Esophagus muscularis mucosa (tissue), 4 donors: ENCODE results near the gene NTN3. TPM values are rescaled to one million over a fixed set of nuclear protein-coding genes. Genes with fewer than 3 reads are reported as not detected.
A peak's percentile ranks its signal among the peaks of the same experiment; 100 is the strongest.

Experiments used
- DNase-seq: peaks from one replicate; pipeline ENCODE4 v3.0.0-alpha.2; 2017; ENCODE audit errors: extremely low spot score
- H3K27ac ChIP-seq, 4 donors: fragments of 200-600 bp; sonication (generic); replicated peaks in 1 of 4; 1 replicate in 3 of 4; 2 replicates in 1 of 4; pipeline ENCODE4 v1.5.1; 2016 to 2019; ENCODE audit warnings: mild to moderate bottlenecking in 1 of 4
- H3K27me3 ChIP-seq, 4 donors: fragments of 200-600 bp; sonication (generic); one replicate each; pipeline versions ENCODE4 v1.5.1 to v1.6.0; 2016 to 2019
- H3K36me3 ChIP-seq, 4 donors: fragments of 200-600 bp; sonication (generic); one replicate each; pipeline ENCODE4 v1.5.1; 2016 to 2019
- H3K4me1 ChIP-seq, 4 donors: fragments of 200-600 bp; sonication (generic); one replicate each; pipeline ENCODE4 v1.5.1; 2016 to 2019
- H3K4me3 ChIP-seq, 4 donors: fragments of 200-600 bp; sonication (generic); 1 replicate in 2 of 4; 2 replicates in 2 of 4; pipeline ENCODE4 v1.5.1; 2016 to 2019; ENCODE audit warnings: mild to moderate bottlenecking in 4 of 4, moderate library complexity in 1 of 4
- H3K9me3 ChIP-seq, 4 donors: fragments of 200-600 bp; sonication (generic); 1 replicate in 3 of 4; 2 replicates in 1 of 4; pipeline ENCODE4 v1.5.1; 2016 to 2019
- EP300 ChIP-seq: sonication (generic); formaldehyde crosslinking; IDR thresholded peaks from one replicate; pipeline ENCODE4 v1.6.1; 2017; ENCODE audit warnings: antibody characterized with exemption
- POLR2A ChIP-seq: fragments of 450-650 bp; IDR thresholded peaks from one replicate; pipeline ENCODE4 v1.6.1; 2017; ENCODE audit warnings: antibody characterized with exemption, moderate library complexity, mild to moderate bottlenecking, low read depth
- POLR2AphosphoS5 ChIP-seq, 2 donors: sonication (generic); formaldehyde crosslinking; IDR thresholded peaks; one replicate each; pipeline ENCODE4 v1.6.1; 2017; ENCODE audit warnings: antibody characterized with exemption in 2 of 2
- WGBS: methylation state at CpG from one replicate; pipeline ENCODE4 v1.1.5; 2018; 5-methylcytosine and 5-hydroxymethylcytosine counted together
- intact Hi-C: fragments of 100-400 bp; cut with DNase I; formaldehyde crosslinking; loops from one replicate; pipeline ENCODE4 v1.15.1; 2023
- total RNA-seq, 4 donors: library from RNA; depleted of rRNA; stranded (reverse); fragments of >200 nt; gene quantifications; one replicate each; pipeline versions ENCODE4 v1.1.0 to v1.2.1, GENCODE V29; 2016
- TF ChIP-seq, protein P1 (sequence below), 3 experiments: fragments of 200-600 bp in 2 of 3; fragments of 450-650 bp in 1 of 3; sonication (generic) in 2 of 3; IDR thresholded peaks; one replicate each; pipeline ENCODE4 v1.5.1; 2017 to 2019; ENCODE audit warnings: antibody characterized with exemption in 3 of 3, mild to moderate bottlenecking in 2 of 3, moderate library complexity in 1 of 3

Gene NTN3
- total RNA-seq, 4 donors from 2014 or later: 0.19 to 0.42 (median 0.29) TPM; not detected in 1

DNA sequence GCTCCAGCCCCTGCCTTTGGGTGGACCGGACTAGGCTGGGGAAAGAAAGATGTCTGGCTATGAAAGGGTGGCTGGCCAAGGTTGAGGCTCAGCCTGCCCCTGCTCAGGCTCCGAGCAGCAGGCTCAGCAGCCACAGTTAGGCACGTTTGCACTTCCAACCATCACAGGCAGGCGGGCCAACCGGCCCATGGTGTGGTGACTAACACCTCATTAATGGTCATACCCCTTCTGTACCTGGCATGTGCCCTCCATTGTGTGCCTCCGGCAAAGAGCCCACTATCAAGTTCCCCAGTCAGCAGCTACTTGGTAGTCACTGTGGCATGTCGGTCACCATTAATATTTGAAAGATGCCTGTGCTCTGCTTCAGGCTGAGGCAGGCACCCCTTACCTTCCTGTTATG, 10.6 kb downstream of the NTN3 start:
- no peak for TF ChIP-seq EP300
- no peak for TF ChIP-seq POLR2A
- WGBS: 80% methylated on average over 7 of the region's 7 CpGs
- peaks cover 16 to 45% (median 31%) of the 10 kb centered on the region in 4 donors for H3K4me1 ChIP-seq
- DNase-seq: no peak
- H3K27me3 ChIP-seq: no peaks in the 10 kb centered on the region
- H3K27ac ChIP-seq: peak overlapping the region in 1 of 4 donors; percentile 85
- H3K9me3 ChIP-seq: no peaks in the 10 kb centered on the region
- H3K36me3 ChIP-seq: peaks cover 0 to 9% (median 2%) of the 10 kb centered on the region in 4 donors
- H3K4me3 ChIP-seq: no peak overlapping the region
- intact Hi-C loops: no loop called here

DNA sequence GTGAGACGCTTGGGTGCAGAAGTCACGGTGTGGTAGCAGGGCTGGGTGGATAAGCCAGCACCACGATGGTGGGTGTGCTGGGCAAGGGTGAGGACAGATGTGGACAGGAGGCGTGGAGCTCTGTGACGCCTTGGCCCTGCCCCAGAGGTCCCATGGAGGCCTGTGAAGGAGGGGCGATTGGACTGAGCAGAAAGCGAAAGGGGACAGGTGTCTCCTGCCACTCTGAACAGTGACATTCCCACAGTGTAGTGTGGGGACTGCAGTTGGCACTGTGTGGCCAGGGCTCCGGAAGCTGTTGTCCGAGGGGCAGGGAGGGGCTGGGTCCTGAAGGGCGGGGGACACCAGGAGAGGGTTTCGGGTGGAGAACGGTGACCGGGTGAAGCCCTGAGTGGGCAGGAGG, 11.2 kb downstream of the NTN3 start:
- 69% methylated on average over 13 of the region's 13 CpGs for whole genome bisulfite sequencing
- intact Hi-C loops: no loop called here
- no peak for DNase-seq
- Histone ChIP-seq H3K27ac (peak overlapping the region; percentile 77 to 85 (median 84)), H3K9me3 (no peaks in the 10 kb centered on the region), H3K4me3 (peak overlapping the region; percentile 34 to 47 (median 39)), H3K4me1 (peaks cover 21 to 50% (median 35%) of the 10 kb centered on the region in 4 donors), H3K36me3 (peaks cover 0 to 9% (median 2%) of the 10 kb centered on the region in 4 donors), H3K27me3 (no peaks in the 10 kb centered on the region)
- TF ChIP-seq, protein P1, sequence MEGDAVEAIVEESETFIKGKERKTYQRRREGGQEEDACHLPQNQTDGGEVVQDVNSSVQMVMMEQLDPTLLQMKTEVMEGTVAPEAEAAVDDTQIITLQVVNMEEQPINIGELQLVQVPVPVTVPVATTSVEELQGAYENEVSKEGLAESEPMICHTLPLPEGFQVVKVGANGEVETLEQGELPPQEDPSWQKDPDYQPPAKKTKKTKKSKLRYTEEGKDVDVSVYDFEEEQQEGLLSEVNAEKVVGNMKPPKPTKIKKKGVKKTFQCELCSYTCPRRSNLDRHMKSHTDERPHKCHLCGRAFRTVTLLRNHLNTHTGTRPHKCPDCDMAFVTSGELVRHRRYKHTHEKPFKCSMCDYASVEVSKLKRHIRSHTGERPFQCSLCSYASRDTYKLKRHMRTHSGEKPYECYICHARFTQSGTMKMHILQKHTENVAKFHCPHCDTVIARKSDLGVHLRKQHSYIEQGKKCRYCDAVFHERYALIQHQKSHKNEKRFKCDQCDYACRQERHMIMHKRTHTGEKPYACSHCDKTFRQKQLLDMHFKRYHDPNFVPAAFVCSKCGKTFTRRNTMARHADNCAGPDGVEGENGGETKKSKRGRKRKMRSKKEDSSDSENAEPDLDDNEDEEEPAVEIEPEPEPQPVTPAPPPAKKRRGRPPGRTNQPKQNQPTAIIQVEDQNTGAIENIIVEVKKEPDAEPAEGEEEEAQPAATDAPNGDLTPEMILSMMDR (IDR thresholded peaks at IDR 0.05): no peak
- TF ChIP-seq POLR2A (no peak), EP300 (no peak), POLR2AphosphoS5 (IDR thresholded peaks at IDR 0.05) (no peak)

DNA sequence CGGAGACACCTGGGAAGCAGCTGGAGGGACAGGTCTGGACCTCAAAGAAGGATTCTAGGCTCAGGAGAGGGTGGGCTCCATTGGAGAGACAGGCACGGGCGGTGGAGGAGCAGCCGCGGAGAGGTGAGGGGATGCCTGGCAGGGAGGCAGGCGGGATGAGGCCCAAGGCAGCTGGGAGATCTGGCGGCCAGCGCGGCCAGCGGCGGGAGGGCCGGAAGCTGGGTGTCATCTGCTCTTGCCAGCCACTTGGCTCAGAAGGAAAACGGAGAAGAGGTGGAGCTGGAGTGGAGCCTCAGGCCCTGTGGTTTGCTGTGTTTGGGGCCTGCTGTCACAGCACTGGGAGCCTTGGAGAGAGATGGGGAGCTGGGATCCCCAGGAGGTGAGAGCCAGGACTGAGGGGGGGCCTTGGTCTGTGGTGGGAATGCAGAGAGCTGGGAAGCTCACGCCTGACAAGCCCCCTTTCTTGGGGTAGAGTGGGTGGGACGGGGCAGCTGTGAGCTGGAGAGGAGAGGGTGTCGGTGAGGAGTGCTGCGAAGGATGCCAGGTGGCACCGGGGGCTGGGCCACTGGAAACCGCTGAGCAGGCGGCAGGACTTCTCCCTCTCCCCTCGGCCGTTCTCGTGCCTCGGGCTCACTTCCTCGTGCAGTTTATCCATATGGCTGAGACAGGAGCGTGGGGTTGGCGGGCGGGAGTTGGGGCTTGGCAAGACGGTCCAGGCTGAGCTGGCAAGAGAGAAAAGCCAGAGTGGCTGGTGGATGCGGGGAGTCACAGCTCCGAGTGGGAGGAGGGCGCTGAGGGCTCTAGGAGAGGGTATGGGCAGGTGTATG, 11.8 kb downstream of the NTN3 start:
- no peaks in the 10 kb centered on the region for H3K9me3 ChIP-seq
- H3K27ac ChIP-seq: peak overlapping the region; percentile 77 to 85 (median 84)
- H3K27me3 ChIP-seq: no peaks in the 10 kb centered on the region
- peaks cover 23 to 51% (median 37%) of the 10 kb centered on the region in 4 donors for H3K4me1 ChIP-seq
- WGBS: 49% methylated on average over 28 of the region's 32 CpGs
- TF ChIP-seq POLR2AphosphoS5 (IDR thresholded peaks at IDR 0.05) (peak; percentile 39 to 66), EP300 (no peak)
- H3K36me3 ChIP-seq: peaks cover 0 to 9% (median 2%) of the 10 kb centered on the region in 4 donors
- no peak for DNase-seq
- H3K4me3 ChIP-seq: peak overlapping the region; percentile 34 to 47 (median 39)
- intact Hi-C loops: no loop called here

DNA sequence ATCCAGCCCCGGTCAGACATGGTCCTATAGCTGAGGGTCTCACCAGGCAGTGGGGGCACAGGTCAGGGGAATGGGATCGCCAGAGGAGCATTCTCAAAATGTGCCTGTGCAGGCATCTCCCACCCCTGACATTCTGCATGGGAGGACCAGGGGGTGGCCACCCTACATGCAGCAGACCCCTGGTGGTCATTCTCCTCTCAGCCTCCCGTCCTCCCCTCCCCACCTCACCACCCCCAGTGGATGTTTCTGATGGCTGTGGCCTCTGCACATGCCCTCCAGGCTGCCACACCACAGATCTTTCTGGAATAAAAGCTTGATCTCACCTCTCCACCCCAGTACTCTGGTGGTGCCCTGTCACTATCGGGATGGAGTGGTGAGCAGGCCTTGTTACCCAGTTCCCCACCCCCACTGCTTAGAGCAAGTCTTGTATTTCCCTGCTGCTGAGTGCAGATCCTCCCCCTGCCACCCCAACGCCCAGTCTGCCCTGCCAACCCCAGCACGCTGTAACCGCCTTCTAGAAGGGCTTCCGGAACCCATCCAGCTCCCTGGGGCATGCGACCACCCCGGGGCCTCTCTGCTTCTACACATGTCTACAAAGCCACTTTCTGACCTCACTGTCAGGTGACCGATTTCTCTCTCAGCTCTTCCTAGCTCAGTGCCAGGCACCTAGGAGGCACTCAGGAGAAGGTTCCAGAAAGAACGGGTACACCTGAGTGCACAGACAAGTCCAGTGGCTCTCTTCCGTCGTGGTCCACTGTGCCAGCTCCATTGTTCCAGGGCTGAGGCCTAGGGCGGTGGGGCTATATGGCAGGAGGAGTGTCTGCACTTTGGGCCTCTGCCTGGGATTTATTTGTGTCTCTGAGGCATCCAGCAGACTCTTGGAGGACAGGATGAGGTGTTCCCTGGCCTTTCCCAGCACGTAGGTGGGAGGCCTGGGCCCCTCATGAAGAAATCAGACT, 13.1 kb downstream of the NTN3 start:
- H3K27ac ChIP-seq: peak overlapping the region; percentile 77 to 85 (median 84)
- 86% methylated on average over 14 of the region's 16 CpGs for WGBS
- peaks cover 23 to 51% (median 37%) of the 10 kb centered on the region in 4 donors for H3K4me1 ChIP-seq
- DNase-seq: no peak
- TF ChIP-seq POLR2AphosphoS5 (IDR thresholded peaks at IDR 0.05) (no peak), EP300 (no peak), POLR2A (no peak)
- TF ChIP-seq, protein P1 (IDR thresholded peaks at IDR 0.05): no peak
- peaks cover 0 to 9% (median 2%) of the 10 kb centered on the region in 4 donors for H3K36me3 ChIP-seq
- no peak overlapping the region for H3K4me3 ChIP-seq
- intact Hi-C loops: no loop called here
- no peaks in the 10 kb centered on the region for H3K9me3 ChIP-seq
- no peaks in the 10 kb centered on the region for H3K27me3 ChIP-seq

DNA sequence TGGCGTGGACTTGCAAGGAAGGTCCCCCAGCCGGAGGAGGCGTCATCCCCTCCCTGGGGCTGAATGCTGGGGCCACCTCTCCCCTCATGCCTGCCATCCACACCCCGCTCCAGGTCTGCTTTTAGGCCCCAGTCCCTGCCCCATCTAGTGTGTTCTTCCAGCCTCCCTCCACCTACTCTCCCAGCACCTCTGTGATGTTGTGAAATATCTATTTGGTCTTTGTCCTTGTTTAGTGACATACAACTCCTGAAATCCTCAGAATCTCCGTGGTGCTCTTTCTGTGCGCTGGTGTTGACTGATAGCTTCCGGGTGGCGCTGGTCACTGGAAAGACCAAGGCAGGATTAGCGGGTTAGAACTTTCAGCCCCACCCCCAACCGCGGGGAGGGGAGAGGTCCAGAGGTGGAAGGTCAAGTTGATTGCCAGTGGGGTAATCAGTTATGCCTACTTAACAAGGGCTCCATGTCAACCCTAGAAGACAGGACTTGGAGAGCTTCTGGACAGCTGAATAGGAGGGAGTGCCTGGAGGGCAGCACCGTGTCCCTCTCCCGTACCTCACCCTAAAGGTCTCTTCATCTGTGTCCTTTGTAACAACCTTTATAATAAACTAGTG, 13.9 kb downstream of the NTN3 start:
- intact Hi-C loops: no loop called here
- WGBS: 86% methylated on average over 13 of the region's 13 CpGs
- Histone ChIP-seq H3K36me3 (peaks cover 0 to 9% (median under 1%) of the 10 kb centered on the region in 4 donors), H3K9me3 (no peaks in the 10 kb centered on the region), H3K27me3 (no peaks in the 10 kb centered on the region), H3K27ac (no peak overlapping the region), H3K4me1 (peaks cover 23 to 51% (median 37%) of the 10 kb centered on the region in 4 donors), H3K4me3 (no peak overlapping the region)
- TF ChIP-seq EP300 (no peak), POLR2AphosphoS5 (IDR thresholded peaks at IDR 0.05) (no peak), POLR2A (no peak)
- TF ChIP-seq, protein P1 (IDR thresholded peaks at IDR 0.05): no peak
- DNase-seq: no peak
